ENCODE measurements around the gene KCNJ6.
"Not testable (repeated sequence)": the region's sequence is repeated elsewhere in the genome, so short reads cannot be mapped to it uniquely, and the experiment has no call there.

Gene KCNJ6

GRCh38 chr21:37770461-37770860, 145.8 kb downstream of the KCNJ6 start:
- no peak for DNase-seq (ENCODE audit: low spot score)

- DNase-seq (ENCODE audit: low spot score): no peak
These were observed 146.6 kb downstream of the KCNJ6 start for GRCh38 chr21:37769656-37770055.

GRCh38 chr21:37767984-37768383, 148.3 kb downstream of the KCNJ6 start:
- DNase-seq (ENCODE audit: low spot score): no peak

GRCh38 chr21:37766129-37766528, 150.1 kb downstream of the KCNJ6 start:
- DNase-seq (ENCODE audit: low spot score): no peak

- DNase-seq (ENCODE audit: low spot score): no peak
These were observed 150.9 kb downstream of the KCNJ6 start for GRCh38 chr21:37765221-37765900.

- DNase-seq (ENCODE audit: low spot score): no peak
These were observed 151.6 kb downstream of the KCNJ6 start for GRCh38 chr21:37764691-37765090.

- DNase-seq (ENCODE audit: low spot score): no peak
These were observed 153.0 kb downstream of the KCNJ6 start for GRCh38 chr21:37763298-37763697.

- DNase-seq (ENCODE audit: low spot score): no peak
These were observed 153.7 kb downstream of the KCNJ6 start for GRCh38 chr21:37762606-37763005.

- DNase-seq (ENCODE audit: low spot score): not testable (repeated sequence)
These were observed 154.9 kb downstream of the KCNJ6 start for GRCh38 chr21:37761406-37761805.

GRCh38 chr21:37759777-37760176, 156.5 kb downstream of the KCNJ6 start:
- no peak for DNase-seq (ENCODE audit: low spot score)

- DNase-seq (ENCODE audit: low spot score): no peak
These were observed 157.3 kb downstream of the KCNJ6 start for GRCh38 chr21:37758982-37759381.

GRCh38 chr21:37757606-37758376, 158.5 kb downstream of the KCNJ6 start:
- no peak for DNase-seq (ENCODE audit: low spot score)

- no peak for DNase-seq (ENCODE audit: low spot score)
These were observed 163.1 kb downstream of the KCNJ6 start for GRCh38 chr21:37753122-37753599.

- no peak for DNase-seq (ENCODE audit: low spot score)
These were observed 164.8 kb downstream of the KCNJ6 start for GRCh38 chr21:37751268-37751975.

GRCh38 chr21:37749132-37749531, 167.1 kb downstream of the KCNJ6 start:
- DNase-seq (ENCODE audit: low spot score): no peak

GRCh38 chr21:37748351-37748750, 167.9 kb downstream of the KCNJ6 start:
- DNase-seq (ENCODE audit: low spot score): no peak

- DNase-seq (ENCODE audit: low spot score): no peak
These were observed 169.4 kb downstream of the KCNJ6 start for GRCh38 chr21:37746849-37747248.

GRCh38 chr21:37744551-37744950, 171.7 kb downstream of the KCNJ6 start:
- DNase-seq (ENCODE audit: low spot score): no peak

- no peak for DNase-seq (ENCODE audit: low spot score)
These were observed 173.7 kb downstream of the KCNJ6 start for GRCh38 chr21:37742532-37742931.

- DNase-seq (ENCODE audit: low spot score): no peak
These were observed 174.1 kb downstream of the KCNJ6 start for GRCh38 chr21:37742115-37742514.

GRCh38 chr21:37737996-37738395, 178.3 kb downstream of the KCNJ6 start:
- no peak for DNase-seq (ENCODE audit: low spot score)

- peak; percentile 34 for DNase-seq (ENCODE audit: low spot score)
These were observed 178.8 kb downstream of the KCNJ6 start for GRCh38 chr21:37737507-37737906.

GRCh38 chr21:37734846-37735245, 181.4 kb downstream of the KCNJ6 start:
- DNase-seq (ENCODE audit: low spot score): no peak

All from pons (tissue), 1 donor.